Subcutaneous adipose tissue (tissue), 4 donors: ENCODE measurements around the gene DAAM1. TPM values are rescaled to one million over a fixed set of nuclear protein-coding genes. Genes with fewer than 3 reads are reported as not detected.

Experiments used
- CTCF ChIP-seq: fragments of 450-650 bp; IDR thresholded peaks from one replicate; pipeline ENCODE4 v1.5.1; 2016; ENCODE audit warnings: low read depth, mild to moderate bottlenecking, control low read depth, antibody characterized with exemption, moderate library complexity
- total RNA-seq, 4 donors: library from RNA; depleted of rRNA; stranded (reverse); fragments of >200 nt; gene quantifications; one replicate each; pipeline ENCODE4 v1.1.0, GENCODE V29; 2016

The DAAM1 gene
- total RNA-seq, 4 donors from 2014 or later, result 42.3 to 98.0 (median 59.0) TPM

- no peak for TF ChIP-seq CTCF
Observed at GRCh38 chr14:59311723-59312122, 123.3 kb downstream of the DAAM1 start.

- TF ChIP-seq CTCF, result no peak
Observed at GRCh38 chr14:59313144-59313651, 124.7 kb downstream of the DAAM1 start.

- no peak for TF ChIP-seq CTCF
Observed at GRCh38 chr14:59313658-59314608, 125.5 kb downstream of the DAAM1 start.

- no peak for TF ChIP-seq CTCF
Observed at GRCh38 chr14:59314953-59315599, 126.6 kb downstream of the DAAM1 start.

GRCh38 chr14:59316151-59316830 is 127.8 kb downstream of the DAAM1 start:
- TF ChIP-seq CTCF, result no peak

GRCh38 chr14:59317346-59317745 is 128.9 kb downstream of the DAAM1 start:
- no peak for TF ChIP-seq CTCF
